ENCODE measurements around the gene PCSK6. TPM values are rescaled to one million over a fixed set of nuclear protein-coding genes. Genes with fewer than 3 reads are reported as not detected.

Gene PCSK6
- polyA plus RNA-seq, 3 donors = 0.05 to 0.10 TPM; not detected in 1

DNA sequence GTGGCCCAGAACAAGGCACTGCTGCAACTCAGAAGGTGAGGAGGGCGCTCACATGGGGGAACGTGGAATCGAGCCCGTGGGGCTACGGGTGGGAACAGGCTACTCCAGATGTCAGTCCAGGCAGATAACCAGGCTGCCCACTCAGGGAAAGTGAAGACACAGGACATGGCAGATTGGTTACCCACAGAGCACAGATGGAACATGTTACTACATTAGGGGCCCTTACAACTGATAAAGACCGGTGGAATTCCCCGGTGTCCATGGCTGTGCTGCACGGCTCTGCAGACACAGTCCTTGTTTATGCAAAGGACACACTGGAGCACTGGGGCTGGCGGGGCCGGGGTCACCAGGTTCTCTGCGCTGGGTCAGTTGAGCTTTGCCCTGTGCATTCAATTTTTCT, 36.9 kb downstream of the PCSK6 start:
- intact Hi-C loops (cut with micrococcal nuclease) = loop anchor here in 1 of 2 donors (10.0 kb wide), 1 partner anchor 202 kb away; the partner anchor contains the start of gene TM2D3
- Histone ChIP-seq H3K27me3 (ENCODE audit: control insufficient read depth in 2 of 2, insufficient read depth in 2 of 2, low read length in 2 of 2) (no peaks in the 10 kb centered on the region), H3K4me2 (replicated peaks; ENCODE audit: extremely low read depth, low read length, poor library complexity, severe bottlenecking) (no peak overlapping the region), H3K4me1 (ENCODE audit: control insufficient read depth in 1 of 2, insufficient read depth in 2 of 2, low read length in 2 of 2) (peaks cover 46 to 49% of the 10 kb centered on the region in 2 donors), H2AFZ (ENCODE audit: insufficient read depth, low read depth, low read length, poor library complexity, severe bottlenecking) (no peak overlapping the region), H3K4me3 (replicated peaks in 1 of 3; ENCODE audit: low read depth in 2 of 3, low read length in 3 of 3) (no peak overlapping the region), H3K9ac (ENCODE audit: insufficient read depth, low read length, poor library complexity, severe bottlenecking) (no peak overlapping the region), H3K79me2 (ENCODE audit: insufficient read depth, low read length) (no peaks in the 10 kb centered on the region), H3K27ac (ENCODE audit: low read depth in 1 of 2, low read length in 2 of 2) (no peak overlapping the region), H3K9me3 (replicated peaks in 1 of 2; ENCODE audit: control insufficient read depth in 1 of 2, insufficient read depth in 1 of 2, low read length in 2 of 2) (no peaks in the 10 kb centered on the region), H3K36me3 (replicated peaks in 1 of 2; ENCODE audit: control insufficient read depth in 1 of 2, insufficient read depth in 2 of 2, low read length in 2 of 2) (no peaks in the 10 kb centered on the region), H4K20me1 (ENCODE audit: insufficient read depth, low read length) (no peaks in the 10 kb centered on the region)
- peaks cover 2 to 5% (median 5%) of the 10 kb centered on the region in 3 donors for H3K27me3 Mint-ChIP-seq (ENCODE audit: low read depth in 3 of 3)
- H3K36me3 Mint-ChIP-seq = no peaks in the 10 kb centered on the region
- TF ChIP-seq, protein P1, sequence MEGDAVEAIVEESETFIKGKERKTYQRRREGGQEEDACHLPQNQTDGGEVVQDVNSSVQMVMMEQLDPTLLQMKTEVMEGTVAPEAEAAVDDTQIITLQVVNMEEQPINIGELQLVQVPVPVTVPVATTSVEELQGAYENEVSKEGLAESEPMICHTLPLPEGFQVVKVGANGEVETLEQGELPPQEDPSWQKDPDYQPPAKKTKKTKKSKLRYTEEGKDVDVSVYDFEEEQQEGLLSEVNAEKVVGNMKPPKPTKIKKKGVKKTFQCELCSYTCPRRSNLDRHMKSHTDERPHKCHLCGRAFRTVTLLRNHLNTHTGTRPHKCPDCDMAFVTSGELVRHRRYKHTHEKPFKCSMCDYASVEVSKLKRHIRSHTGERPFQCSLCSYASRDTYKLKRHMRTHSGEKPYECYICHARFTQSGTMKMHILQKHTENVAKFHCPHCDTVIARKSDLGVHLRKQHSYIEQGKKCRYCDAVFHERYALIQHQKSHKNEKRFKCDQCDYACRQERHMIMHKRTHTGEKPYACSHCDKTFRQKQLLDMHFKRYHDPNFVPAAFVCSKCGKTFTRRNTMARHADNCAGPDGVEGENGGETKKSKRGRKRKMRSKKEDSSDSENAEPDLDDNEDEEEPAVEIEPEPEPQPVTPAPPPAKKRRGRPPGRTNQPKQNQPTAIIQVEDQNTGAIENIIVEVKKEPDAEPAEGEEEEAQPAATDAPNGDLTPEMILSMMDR (IDR thresholded peaks at IDR 0.05) = no peak
- WGBS (ENCODE audit: insufficient coverage) = 80% methylated on average over 5 of the region's 11 CpGs
- H3K9me3 Mint-ChIP-seq = peaks cover 0 to 2% (median 0%) of the 10 kb centered on the region in 7 donors
- no peak overlapping the region for H3K4me3 Mint-ChIP-seq
- H3K27ac Mint-ChIP-seq = peak overlapping the region; percentile 2 to 87 (median 72)
- peaks cover 56% of the 10 kb centered on the region for H3K4me1 Mint-ChIP-seq
- DNase-seq = no peak

DNA sequence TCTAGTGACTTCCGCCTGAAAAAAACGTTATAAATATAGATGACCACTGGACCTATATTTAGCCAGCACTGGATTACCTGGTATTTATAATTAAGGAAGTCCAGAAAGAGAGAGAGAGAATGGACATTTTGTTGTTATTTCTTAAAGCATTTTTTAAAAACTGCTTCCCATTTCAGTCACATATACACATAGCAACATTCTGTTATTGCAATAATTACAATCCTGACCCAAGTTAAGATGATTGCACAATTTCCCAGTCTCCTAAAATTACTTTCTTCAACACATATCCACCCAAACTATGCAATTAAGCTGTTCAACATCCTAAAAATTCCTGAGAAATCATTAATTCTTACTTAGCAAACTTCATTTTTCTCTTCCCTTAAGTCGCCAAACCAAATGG, 37.7 kb downstream of the PCSK6 start:
- peaks cover 2 to 6% (median 5%) of the 10 kb centered on the region in 3 donors for H3K27me3 Mint-ChIP-seq (ENCODE audit: low read depth in 3 of 3)
- H2AFZ ChIP-seq (ENCODE audit: insufficient read depth, low read depth, low read length, poor library complexity, severe bottlenecking) = no peak overlapping the region
- peak overlapping the region; percentile 63 to 86 for H3K4me3 Mint-ChIP-seq
- intact Hi-C loops (cut with micrococcal nuclease) = loop anchor here in 1 of 2 donors (10.0 kb wide), 1 partner anchor 203 kb away; the partner anchor contains the start of gene TM2D3
- peaks cover 59% of the 10 kb centered on the region for H3K4me1 Mint-ChIP-seq
- peaks cover 0 to 2% (median 0%) of the 10 kb centered on the region in 7 donors for H3K9me3 Mint-ChIP-seq
- H3K27ac Mint-ChIP-seq = peak overlapping the region; percentile 70 to 89 (median 85)
- peak overlapping the region in 1 of 3 experiments; percentile 48 for H3K4me3 ChIP-seq (replicated peaks in 1 of 3; ENCODE audit: low read depth in 2 of 3, low read length in 3 of 3)
- no peaks in the 10 kb centered on the region for H3K27me3 ChIP-seq (ENCODE audit: control insufficient read depth in 2 of 2, insufficient read depth in 2 of 2, low read length in 2 of 2)
- peaks cover 47 to 53% of the 10 kb centered on the region in 2 donors for H3K4me1 ChIP-seq (ENCODE audit: control insufficient read depth in 1 of 2, insufficient read depth in 2 of 2, low read length in 2 of 2)
- H3K36me3 ChIP-seq (replicated peaks in 1 of 2; ENCODE audit: control insufficient read depth in 1 of 2, insufficient read depth in 2 of 2, low read length in 2 of 2) = no peaks in the 10 kb centered on the region
- no peaks in the 10 kb centered on the region for H3K9me3 ChIP-seq (replicated peaks in 1 of 2; ENCODE audit: control insufficient read depth in 1 of 2, insufficient read depth in 1 of 2, low read length in 2 of 2)
- TF ChIP-seq, protein P1 (IDR thresholded peaks at IDR 0.05) = no peak
- peak overlapping the region; percentile 60 for H3K4me2 ChIP-seq (replicated peaks; ENCODE audit: extremely low read depth, low read length, poor library complexity, severe bottlenecking)
- no peaks in the 10 kb centered on the region for H3K36me3 Mint-ChIP-seq
- no peaks in the 10 kb centered on the region for H3K79me2 ChIP-seq (ENCODE audit: insufficient read depth, low read length)
- WGBS (ENCODE audit: insufficient coverage) = no CpG with 5 or more reads among the region's 3 CpGs
- peak; percentile 18 to 58 (median 21) for DNase-seq
- no peak overlapping the region for H3K9ac ChIP-seq (ENCODE audit: insufficient read depth, low read length, poor library complexity, severe bottlenecking)
- no peaks in the 10 kb centered on the region for H4K20me1 ChIP-seq (ENCODE audit: insufficient read depth, low read length)
- peak overlapping the region; percentile 35 to 51 for H3K27ac ChIP-seq (ENCODE audit: low read depth in 1 of 2, low read length in 2 of 2)

All from CD14-positive monocyte (primary cell).